NCI-H1092 treated with DMSO at 0.1 percent for 48 hours (cell line): ENCODE results near the gene SAMD4B.

Source experiments
- DNase-seq: peaks from one replicate; lab custom pipeline; 2025; lab: John Stamatoyannopoulos, UW

SAMD4B gene

GRCh38 chr19:39397360-39398296 is 55.4 kb downstream of the SAMD4B start:
- peak; percentile 4 for DNase-seq

GRCh38 chr19:39398297-39398864 is 56.2 kb downstream of the SAMD4B start:
- DNase-seq = no peak

GRCh38 chr19:39399668-39400050 is 57.4 kb downstream of the SAMD4B start:
- DNase-seq = no peak

GRCh38 chr19:39400061-39400460 is 57.8 kb downstream of the SAMD4B start:
- no peak for DNase-seq

GRCh38 chr19:39401070-39401548 is 58.9 kb downstream of the SAMD4B start:
- no peak for DNase-seq

- DNase-seq = no peak
Measured at GRCh38 chr19:39401549-39402345, 59.5 kb downstream of the SAMD4B start.

- peak; percentile 7 for DNase-seq
Measured at GRCh38 chr19:39402346-39403300, 60.4 kb downstream of the SAMD4B start.

- DNase-seq = peak; percentile 2
Measured at GRCh38 chr19:39403331-39404312, 61.4 kb downstream of the SAMD4B start.

GRCh38 chr19:39405261-39405957 is 63.2 kb downstream of the SAMD4B start:
- no peak for DNase-seq

- DNase-seq = no peak
Measured at GRCh38 chr19:39405958-39406655, 63.9 kb downstream of the SAMD4B start.

- DNase-seq = no peak
Measured at GRCh38 chr19:39406656-39407409, 64.6 kb downstream of the SAMD4B start, which contains the start of gene ZFP36. Gene ZFP36 (plus strand): TSS chr19:39406847. CDS start chr19:39406905, 58 bp downstream.

GRCh38 chr19:39407410-39407659 is 65.1 kb downstream of the SAMD4B start:
- no peak for DNase-seq

- no peak for DNase-seq
Measured at GRCh38 chr19:39407660-39408391, 65.6 kb downstream of the SAMD4B start.

GRCh38 chr19:39408392-39409207 is 66.4 kb downstream of the SAMD4B start:
- no peak for DNase-seq

- DNase-seq = peak; percentile 7
Measured at GRCh38 chr19:39409208-39410016, 67.2 kb downstream of the SAMD4B start.
